CD4-positive, alpha-beta T cell treated with Interleukin-17A for 1 hour (primary cell): Measurements from ENCODE around the gene CAMKMT.

Experiments used
- DNase-seq: peaks from one replicate; pipeline ENCODE4 v3.0.0-alpha.2; 2020

The CAMKMT gene

DNA sequence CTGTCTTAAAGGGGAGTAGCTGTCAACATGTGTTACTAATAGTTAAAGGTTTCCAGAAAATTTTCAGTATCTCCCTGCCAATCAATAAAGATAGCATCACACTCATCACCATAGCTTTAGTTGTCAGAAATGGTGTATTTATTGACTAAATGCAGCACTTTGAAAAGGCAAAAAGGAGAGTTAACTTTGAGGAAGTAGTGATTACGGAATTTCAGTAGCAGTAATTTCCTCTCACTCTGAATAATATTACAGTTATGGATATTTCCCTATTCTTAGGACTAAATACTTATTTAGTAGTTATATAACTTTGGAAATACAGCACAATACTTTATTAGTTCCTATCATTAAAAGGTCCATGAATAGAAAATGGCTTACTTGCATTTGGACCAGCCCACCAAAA lies 250.5 kb downstream of the CAMKMT start:
- DNase-seq, result no peak

DNA sequence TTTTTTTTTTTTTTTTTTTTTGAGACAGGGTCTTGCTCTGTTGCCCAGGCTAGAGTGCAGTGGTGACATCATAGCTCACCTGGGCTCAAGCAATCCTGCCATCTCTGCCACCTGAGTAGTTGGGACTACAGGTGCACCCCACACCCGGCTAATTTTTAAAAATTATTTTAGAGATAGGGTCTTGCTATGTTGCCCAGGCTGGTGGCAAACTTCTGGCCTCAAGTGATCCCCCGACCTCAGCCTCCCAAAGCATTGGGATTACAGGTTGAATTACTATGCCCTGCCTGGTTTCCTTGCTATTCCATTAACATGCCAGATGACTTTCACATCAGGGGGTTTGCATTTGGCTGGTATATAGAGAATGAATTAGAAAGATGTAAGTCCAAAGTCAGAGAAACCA lies 253.2 kb downstream of the CAMKMT start:
- no peak for DNase-seq

DNA sequence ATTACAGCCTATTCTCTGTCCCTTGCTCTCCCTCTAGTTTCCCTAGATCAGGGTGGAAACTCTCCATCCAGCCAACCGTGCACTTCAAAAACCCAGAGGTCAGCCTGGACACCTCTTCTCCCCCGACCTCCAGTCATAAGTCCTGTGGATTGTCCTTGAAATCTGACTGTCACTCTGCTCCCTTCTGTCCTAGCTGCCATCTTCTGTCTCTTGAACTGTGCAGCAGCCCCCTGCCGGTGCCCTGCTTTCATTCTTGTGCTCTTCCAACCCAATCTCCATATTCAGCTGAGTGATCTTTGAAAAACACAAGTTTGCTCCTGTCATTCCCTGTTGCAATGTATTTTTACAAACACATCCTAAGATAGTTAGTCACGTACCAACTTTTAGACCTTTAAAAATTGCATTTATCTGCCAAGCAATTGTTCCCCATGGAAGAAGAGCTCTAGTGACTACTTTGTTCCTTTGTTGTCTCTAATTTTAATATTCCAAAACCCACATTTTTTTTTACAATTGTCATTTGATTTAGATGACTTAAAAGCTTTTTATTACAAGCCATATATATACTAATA lies 254.3 kb downstream of the CAMKMT start:
- DNase-seq, result no peak

DNA sequence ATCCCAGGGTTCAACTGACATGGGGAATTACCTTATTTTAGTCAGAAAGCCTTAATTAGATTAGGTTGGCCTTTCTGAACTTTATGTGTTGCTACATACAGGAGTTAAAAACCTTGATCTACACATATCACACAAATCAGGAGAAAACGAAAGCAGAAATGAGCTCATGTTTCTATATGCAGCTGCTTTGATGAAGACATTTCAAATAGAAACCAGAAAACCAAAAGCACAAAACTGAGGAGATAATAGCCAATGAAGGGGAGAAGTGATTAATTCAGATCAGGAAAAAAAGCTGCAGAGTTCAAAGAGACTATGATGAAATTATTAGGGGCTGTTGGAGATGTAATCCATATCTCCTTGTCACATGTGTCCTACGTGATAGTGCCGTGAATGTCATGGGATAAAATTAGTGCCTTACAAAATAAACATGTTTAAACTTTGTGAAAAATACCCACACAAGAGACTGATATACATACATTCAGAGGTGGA lies 255.0 kb downstream of the CAMKMT start:
- DNase-seq, result peak; percentile 34

DNA sequence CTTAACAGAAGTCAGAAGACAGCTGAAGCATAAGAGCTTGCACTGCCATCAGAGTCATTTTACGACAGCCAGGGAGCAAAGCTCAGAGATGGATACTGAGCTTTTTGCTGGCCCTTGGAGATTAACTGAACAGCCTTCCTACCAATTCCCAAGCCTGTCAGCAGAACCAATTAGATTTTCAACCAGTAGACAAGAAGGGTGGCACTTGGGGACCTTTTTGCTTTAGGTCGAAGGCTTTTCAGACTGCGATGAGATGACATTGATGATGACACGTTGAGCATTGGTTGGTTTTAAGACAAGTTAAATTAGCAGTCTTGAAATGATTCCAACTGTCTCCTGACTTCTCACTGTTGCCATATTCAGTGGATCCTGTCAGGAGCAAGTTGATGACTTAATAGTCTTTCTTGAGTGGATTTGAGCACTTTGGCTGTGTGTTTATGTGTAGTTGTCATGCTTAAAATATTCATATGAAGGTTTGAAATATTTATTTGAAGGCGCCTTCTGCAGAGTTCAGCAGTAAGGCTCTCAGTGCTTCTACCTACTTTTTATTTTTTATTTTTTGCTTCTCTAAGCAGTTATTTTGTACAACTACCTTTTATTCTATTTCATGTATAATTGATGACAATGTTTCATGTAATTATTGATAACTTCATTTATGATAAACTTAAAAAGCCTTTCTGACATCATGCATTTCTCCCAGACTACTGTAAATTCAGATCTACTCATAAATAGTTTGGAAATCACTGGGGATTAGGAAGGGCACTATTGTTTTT lies 256.7 kb downstream of the CAMKMT start:
- DNase-seq, result no peak

DNA sequence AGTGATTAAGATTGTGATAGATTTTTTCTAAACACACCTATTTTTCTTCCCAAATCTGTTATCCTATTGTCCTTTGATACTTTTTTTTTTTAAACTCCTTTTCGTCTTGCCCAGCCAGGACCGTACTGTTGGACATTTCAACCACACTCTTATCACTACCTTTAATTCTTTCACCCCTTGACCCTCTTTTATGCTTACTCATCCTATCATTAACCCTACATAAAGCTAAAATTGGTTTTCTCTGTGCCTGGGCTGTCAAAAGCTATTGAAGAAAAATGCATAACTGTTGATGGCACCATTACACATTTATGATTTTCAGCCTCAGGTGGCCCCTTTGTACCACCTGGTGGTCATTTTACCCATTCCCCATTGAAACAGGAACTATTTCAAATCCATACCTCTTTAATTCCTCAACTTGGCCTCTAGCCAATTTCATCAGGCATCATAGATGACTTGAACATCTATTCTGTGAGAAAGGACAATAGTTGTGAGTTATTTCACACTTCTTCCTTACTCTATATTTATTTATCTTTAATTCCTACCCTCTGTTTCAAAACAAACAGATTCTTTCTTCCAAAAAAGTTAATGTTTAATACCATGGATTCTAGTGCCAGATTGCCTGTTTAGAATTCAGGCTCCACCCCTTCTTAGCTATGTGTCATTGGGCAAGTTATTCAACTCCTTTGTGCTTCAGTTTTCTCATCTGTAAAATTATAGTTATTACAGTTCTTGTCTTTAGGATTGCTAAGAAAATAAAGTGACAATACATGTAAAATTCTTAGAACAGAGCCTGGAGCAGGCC lies 258.6 kb downstream of the CAMKMT start:
- DNase-seq, result no peak

DNA sequence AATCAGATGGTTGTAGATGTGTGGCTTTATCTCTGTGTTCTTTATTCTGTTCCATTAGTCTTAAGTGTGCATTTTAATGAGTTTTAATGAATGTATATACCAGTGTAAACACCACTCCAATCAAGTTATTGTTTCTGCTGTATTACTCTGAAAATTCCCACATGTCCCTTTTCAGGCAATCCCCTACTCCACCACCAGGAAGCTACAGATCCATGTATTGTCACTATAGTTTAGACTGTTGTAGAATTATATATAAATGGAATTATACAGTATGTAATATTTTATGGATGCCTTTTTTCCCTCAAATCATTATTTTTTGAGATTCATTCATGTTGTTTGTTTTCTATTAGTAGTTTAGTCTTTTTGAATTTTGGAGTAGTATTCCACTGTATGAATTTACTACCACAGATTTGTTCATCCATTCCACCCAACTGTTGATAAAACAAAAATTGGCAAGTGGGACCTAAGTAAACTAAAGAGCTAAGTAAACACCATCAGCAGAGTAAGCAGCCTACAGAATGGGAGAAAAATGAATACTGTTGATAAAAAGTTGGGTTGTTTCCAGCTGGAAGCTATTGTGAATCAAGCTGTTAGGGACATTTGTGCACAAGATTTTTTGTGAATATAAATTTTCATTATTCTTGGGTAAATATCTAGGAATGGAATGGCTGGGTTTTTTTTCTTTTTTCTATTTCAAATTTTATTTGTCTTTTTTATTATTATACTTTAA lies 262.0 kb downstream of the CAMKMT start:
- no peak for DNase-seq

DNA sequence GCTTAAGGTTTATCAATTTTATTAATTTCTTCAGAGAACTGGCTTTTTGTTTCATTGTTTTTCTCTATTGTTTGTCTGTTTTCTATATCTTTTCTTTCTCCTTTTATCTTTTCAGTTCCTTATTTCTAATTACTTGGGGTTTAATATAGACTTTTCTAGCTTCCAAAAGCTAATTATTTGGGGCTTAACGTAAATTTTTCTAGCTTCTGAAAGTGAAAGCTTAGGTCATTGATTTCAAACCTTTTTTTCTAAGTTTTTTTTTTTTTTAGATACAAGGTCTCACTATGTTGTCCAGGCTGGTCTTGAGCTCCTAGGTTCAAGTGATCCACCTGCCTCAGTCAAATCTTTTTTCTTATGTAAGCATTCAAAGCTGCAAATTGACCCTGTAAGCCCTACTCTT lies 266.6 kb downstream of the CAMKMT start:
- no peak for DNase-seq

DNA sequence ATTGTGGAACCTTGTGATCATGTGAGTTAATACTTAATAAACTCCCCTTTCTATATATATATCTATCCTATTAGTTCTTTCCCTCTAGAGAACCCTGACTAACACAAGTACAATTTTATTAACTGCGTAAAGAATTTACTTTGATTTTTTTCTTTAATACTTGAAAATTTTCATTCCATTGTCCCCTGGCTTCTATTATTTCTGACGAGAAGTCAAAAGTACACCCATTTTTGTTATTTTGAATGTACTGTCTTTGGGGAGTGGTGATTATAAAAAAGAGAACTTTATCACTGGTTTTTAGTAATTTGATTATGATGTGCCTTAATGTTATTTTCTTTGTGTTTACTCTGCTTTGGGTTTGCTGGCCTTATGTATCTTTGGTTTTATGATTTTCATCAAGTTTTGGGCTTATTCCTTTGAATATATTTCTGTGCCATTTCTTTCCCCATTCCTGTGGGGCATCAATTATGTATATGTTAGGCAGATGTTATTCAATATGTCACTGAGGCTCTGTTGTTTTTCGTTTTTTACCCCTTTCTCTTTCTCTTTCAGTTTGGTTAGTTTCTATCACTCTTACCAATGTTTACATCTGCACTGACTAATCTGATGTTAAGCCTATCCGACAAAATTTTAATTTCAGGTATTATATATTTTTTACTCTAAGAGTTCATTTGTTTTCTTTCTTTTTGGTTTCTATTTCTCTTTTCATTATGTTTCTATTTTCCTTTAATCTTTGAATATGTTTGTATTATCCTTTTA lies 271.4 kb downstream of the CAMKMT start:
- DNase-seq, result no peak

DNA sequence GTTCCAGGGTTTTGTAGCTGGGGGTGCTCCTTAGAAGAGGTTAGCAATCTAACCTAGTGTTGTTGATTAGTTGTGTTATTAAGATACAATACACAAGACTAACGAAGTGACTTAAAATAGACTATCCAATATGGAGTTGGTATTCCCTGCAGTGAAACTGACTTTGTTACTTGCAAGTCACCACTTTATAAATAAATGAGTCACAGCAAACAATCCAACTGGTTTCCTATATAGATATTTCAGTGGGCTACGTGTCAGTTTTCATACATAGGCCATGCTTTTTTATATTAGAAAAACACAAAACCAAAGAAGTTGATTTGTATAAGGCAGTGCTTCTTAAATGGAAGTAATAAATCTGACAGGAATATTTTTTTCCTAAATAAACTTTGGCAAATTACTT lies 274.0 kb downstream of the CAMKMT start:
- DNase-seq, result no peak

DNA sequence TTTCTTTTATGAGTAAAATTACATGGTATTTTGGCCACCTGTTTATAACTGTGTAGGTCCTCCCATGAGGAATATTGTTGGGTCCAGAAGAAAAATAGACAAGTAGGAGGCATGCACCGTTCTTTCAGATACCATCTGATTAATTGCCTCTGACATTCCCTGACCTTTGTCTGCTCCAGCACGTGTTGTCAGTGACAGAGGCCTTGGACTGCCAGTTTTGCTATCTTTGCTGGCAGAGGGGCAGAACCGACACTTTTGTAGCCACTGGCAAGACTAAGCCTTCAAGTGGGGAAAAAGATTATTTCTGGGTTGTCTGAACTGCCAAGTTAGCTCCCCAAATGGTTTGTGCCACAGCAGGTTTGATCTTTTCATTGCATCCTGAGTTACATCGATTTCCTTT lies 276.9 kb downstream of the CAMKMT start:
- no peak for DNase-seq

DNA sequence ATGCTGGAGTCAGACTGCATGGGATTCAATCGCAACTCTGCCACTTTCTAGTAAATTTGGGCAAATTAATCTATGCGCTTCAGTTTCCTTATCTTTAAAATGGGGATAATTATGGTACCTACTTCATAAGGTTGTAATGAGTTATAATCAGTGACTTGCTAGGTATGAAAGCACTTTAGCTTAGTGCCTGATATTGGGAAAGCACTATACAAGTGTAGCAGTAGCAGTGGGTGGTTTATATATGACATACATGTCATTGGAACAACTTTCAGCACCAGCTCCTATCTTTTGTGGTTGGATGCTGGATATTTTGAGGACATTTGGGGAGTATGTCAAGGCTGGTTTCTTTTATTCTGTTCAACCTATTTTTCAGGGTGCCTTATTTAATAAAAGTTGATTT lies 277.7 kb downstream of the CAMKMT start:
- no peak for DNase-seq

DNA sequence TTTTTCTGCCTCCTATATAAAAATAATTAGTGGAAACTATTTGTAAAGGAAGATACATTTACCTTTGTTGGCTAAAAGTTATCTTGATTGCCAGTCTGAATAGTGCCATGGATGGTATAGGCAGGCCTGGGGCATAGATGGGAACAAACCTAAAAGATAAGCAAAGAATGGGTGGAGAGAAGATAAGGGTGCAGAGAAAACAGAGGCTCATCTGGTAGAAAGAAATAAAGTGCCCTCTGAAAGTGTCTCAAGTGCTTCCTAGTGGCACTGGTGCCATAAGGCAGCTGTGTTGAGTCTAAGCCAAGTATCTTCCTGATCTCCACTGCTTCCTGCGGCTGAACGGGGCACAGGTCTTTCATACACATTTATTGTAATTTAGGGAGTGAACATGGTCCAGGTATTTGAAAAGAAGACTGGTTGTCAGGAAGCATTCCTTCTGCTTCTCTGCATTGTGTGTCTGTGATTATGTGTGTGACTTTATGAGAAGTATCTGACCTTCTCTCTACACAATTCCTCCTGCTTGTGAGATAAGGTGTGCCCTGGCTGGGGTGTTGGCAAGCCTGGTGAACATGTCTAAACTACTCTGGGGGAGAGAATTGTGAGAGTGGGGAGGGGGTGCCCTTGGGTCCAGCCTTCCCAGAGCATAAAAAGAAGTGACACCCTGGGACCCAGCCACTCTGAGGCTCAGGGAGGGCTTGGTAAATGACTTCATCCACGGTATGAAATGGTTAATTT lies 280.5 kb downstream of the CAMKMT start:
- no peak for DNase-seq

DNA sequence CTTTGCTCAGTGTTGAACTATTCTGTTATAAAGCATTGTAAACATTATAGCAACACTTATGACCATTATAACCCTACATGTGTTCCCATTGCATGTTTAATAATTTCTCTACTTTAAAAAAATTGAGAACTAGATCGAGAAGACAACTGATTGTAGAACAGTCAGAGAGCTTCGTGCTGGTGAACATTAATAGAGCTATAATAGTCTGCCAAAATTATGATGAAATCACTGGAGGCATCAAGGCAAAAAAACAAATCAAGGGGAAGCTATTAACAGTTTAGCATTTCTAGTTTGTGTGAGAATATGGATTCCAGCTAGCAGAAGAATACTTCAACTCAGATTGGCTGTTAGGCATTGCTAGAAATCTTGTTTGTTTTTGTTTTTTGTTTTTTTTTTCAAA lies 284.2 kb downstream of the CAMKMT start:
- DNase-seq, result no peak

DNA sequence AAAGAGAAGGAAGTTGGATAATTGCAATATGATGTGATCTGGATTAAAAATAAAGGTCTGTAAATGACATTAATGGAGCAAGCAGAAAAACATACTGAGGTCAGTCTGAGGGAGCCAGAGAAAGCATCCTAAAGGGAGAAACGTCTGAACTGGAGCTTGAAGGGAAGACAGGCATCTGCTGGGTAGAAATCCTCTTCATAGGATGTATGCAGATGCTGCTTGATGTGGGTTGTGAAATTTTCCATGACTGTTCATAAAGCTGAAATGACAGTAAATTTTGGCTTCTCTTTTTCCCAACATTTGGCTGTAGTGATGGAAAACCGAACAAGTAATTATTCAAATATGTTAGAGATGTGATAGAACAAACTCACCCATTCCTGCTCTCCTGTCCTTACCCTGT lies 287.6 kb downstream of the CAMKMT start:
- no peak for DNase-seq

DNA sequence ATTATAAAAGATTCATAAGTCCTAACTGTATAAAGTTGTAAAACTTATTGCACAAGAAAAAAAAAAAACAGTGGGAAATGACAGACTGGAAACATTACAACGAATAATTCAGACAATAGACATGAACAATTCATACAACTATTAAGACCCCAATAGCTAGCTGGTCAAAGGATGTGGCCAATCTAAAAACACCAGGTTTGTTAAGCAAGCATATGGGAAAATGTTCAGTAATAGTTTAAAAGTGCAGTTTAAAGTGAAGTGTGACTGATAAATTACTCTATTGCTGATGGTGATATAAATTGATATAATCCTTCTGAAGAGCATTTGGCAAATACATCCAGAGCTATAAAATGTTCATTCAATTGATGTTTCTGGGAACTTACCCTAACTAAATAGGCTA lies 289.0 kb downstream of the CAMKMT start:
- no peak for DNase-seq

DNA sequence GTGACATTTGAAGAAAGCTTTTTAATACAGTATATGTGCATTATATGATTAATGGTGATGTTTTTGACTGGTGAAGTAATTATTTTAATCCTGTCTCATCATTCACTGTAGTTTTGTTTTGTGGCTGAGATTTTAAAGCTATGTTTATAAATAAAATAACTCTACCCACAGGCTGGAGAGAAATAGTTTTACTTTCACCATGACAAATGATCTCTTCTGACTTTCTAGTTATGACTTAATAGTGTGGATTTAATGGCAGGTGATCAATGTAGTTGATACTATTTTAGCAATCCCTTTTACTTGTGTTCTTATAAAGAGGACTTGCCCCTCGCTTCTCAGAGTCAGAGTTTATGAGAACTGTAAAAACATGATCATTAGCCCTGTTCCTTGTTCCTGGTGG lies 290.2 kb downstream of the CAMKMT start:
- no peak for DNase-seq

DNA sequence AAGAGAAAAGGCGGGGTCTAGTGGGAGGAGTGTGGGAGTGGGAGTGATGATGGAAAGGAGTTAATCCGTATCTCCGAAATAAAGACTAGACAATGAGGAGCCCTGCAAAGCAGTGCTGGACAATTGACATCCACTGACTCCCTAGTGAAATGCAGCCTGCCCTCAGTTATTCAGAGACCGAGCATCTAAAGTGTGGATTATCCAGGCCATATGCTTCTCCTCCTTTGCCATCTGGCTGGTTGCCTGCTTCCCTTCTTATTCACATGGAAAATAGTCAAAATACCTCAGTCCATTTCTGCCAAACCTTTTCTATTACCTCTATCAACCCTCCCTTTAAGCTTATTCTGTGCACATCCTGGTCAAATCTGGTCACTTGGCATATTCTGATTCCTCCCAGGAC lies 291.0 kb downstream of the CAMKMT start:
- no peak for DNase-seq

DNA sequence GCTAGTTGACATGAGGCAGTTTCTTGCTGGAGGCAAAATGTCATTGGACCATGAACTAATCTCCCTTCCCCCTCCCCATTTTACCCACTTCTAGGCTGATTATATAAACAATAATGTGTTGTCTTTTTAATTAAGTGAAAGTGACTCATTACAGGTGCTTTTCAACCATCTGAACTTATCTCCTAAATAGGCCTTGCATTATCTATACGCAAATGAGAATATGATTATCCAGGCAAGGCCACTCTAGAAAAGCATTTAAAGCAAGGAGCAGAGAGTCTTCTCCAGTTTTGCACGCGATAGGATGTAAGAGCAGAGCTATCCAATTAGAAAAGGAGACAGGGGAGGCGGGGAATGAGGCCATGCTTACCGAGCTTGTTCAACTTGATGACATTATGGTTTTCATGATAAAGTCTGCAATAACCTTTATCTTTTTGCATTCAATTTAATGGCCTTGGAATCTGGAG lies 293.7 kb downstream of the CAMKMT start:
- DNase-seq, result no peak

DNA sequence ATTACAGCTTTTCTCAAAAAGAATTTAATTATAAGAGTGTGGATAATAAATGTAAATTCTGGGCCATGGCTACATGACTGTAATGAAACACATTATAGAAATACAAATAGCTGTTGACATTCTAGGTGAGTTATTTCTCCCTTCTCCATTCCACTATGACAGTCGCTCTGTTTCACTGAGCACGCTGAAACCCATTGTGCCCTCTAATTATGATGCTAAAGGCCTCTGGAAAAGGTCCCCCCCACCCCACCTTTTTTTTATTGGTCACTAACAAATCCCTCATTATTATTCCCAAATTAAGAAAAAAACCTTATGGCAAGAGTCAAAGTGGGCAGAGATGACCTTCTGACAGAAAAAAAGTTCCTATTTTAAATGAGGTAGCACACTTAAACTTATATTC lies 294.7 kb downstream of the CAMKMT start:
- DNase-seq, result no peak

DNA sequence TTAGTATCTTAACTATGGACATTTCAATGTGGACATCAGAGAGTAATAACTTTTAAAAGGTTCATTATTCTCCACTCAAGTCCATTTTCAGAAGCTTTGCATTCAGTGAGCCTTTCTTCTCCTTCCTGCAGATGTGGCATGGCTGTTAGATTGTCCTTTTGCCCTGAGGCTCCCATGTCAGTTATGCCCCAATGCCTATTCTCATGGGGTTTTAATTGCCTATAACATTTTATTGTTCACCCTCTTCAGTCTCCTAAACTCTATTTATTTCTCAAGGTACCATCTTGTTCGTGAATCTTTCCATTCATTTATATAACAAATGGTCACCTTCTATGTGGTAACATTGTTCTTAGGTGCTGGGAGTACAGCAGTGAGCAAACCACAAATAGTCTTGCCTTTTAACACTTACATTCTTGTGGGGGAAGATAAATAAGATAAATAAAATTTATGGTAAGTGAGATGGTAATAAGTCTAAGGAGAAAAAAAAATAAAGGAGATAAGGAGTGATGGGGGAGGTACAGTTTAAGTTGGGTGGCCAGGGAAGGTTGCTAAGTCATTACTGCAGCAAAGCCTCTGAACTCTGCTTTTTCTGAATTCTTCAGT lies 301.8 kb downstream of the CAMKMT start:
- DNase-seq, result no peak
